Vagina (tissue), 2 donors: ENCODE results near the gene PCGF2.

Experiments used
- CTCF ChIP-seq, 3 experiments: fragments of 450-650 bp in 2 of 3; fragments of 200-600 bp in 1 of 3; sonication (generic) in 1 of 3; IDR thresholded peaks; one replicate each; pipeline ENCODE4 v1.5.1; 2017 to 2019; ENCODE audit warnings: antibody characterized with exemption in 3 of 3, mild to moderate bottlenecking in 2 of 3, moderate library complexity in 2 of 3
- POLR2A ChIP-seq, 2 donors: fragments of 450-650 bp; IDR thresholded peaks; one replicate each; pipeline ENCODE4 v1.6.1; 2017; ENCODE audit warnings: antibody characterized with exemption in 2 of 2, mild to moderate bottlenecking in 2 of 2, moderate library complexity in 2 of 2

GRCh38 chr17:38789185-38789584 is 41.0 kb upstream of the PCGF2 start:
- no peak for TF ChIP-seq CTCF (IDR thresholded peaks at IDR 0.05)
- no peak for TF ChIP-seq POLR2A (IDR thresholded peaks at IDR 0.05)
